ENCODE data around the gene MRPS2.

Gene MRPS2

DNA sequence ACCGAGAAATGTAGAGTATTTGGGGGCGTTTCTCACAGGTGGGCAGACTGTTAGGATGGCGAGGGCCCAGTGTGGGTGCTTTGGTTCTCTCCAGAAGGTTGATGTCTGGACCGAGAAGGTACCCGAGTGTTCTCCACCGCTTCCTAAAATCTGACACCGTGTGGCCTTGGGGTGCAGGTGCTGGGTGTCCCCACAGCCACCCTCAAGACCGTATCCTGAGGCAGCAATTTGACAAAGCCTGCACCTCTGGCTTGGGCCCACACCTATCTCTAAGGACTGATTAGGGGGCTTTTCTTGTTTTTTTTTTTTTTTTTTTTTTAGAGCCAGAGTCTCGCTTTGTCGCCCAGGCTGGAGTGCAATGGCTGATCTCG, 19.6 kb upstream of the MRPS2 start:
- no peak for DNase-seq (ENCODE audit: low read depth)

DNA sequence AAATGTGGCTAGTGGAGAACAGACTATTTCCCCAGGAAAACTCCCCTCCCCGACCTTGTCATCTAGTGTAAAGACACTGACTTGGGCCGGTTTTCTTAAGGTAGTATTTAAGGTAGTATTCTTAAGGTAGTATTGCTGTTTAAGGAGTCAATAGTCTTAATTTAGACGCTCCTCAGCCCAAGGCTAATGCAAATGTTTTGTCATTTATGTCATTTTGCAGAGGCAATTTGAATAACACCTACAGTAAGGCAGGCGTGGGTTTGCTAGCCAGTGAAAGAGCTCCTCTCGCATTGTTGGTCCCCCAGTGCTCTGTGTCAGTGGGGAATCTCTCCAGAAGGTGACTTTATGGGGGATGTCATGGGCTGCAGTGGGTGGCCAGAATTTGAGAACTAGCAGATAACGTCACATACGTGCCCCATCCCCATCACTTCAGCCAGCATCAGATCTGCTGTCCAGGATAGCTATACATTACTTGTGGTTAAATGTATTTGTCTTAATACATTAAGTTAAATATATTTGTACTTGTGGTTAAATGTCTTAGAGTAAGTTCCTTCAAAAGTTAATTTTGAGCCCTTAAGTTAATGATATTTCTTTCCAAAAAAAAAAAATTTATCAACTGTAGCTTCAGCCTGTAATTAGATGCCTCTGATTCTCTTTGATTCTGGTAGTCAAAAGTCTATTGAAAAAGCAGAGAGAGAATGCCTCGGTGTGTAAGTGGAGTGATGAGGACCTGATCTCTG, 18.3 kb upstream of the MRPS2 start:
- no peak for DNase-seq (ENCODE audit: low read depth)

DNA sequence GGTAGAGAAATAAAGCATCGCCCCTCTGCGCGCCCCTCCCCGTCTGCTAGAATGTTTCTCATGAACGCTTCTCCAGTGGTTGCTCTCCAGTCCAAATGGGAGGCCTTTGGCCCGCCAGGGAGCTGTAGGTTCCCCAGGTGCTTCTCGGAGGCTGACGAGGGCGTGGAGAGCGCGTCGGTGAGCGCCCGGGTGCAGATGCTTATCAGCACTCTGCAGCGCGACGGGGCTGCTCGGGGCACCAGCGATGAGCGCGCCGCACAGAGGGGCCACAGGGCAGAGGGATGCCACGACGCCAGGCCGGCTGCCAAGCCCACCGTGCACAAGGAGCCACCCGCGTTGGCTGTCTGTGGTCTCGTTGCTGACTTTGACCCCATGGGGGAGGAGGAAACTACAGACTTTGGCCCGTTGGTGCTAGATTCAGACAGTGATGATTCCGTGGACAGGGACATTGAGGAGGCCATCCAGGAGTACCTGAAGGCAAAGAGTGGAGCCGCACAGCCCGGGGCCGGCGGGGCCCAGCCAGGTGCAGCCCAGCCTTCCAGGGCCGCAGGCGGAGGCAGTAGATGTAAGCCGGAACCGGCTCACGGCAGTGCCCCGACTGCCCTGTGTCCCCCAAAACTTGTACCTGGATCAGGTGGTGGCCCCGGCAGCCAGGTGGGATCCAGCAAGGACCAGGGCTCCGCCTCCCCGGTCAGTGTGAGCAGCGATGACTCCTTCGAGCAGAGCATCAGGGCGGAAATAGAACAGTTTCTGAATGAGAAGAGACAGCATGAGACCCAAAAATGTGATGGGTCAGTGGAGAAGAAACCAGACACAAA, 15.8 kb upstream of the MRPS2 start:
- DNase-seq (ENCODE audit: low read depth), result no peak

DNA sequence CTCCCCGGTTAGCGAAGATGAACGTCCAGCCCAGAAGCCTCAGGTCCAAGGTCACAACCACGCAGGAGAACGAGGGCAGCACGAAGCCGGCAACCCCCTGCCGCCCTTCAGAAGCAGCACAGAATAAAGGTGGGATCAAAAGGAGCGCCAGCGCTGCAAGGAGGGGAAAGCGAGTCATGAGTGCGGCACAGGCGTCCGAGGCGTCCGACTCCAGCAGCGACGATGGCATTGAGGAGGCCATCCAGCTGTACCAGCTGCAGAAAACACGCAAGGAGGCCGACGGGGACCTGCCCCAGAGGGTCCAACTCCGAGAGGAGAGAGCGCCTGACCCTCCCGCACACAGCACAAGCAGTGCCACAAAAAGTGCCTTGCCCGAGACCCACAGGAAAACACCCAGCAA, 15.1 kb upstream of the MRPS2 start:
- DNase-seq (ENCODE audit: low read depth), result no peak

DNA sequence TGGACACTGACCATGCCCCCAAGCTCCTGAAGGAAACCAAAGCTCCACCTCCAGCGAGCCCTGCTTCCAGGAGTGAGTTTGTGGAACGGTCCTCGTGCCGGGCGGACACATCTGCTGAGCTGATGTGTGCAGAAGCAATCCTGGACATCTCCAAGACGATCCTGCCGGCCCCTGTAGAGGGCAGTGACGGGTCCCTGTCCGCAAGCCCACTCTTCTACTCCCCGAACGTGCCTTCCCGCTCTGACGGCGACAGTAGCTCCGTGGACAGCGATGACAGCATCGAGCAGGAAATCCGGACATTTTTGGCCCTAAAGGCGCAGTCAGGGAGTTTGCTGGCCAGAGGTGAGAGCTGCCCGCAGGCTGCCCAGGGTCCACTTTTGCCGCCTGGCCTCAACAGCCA, 14.7 kb upstream of the MRPS2 start:
- DNase-seq (ENCODE audit: low read depth), result no peak

DNA sequence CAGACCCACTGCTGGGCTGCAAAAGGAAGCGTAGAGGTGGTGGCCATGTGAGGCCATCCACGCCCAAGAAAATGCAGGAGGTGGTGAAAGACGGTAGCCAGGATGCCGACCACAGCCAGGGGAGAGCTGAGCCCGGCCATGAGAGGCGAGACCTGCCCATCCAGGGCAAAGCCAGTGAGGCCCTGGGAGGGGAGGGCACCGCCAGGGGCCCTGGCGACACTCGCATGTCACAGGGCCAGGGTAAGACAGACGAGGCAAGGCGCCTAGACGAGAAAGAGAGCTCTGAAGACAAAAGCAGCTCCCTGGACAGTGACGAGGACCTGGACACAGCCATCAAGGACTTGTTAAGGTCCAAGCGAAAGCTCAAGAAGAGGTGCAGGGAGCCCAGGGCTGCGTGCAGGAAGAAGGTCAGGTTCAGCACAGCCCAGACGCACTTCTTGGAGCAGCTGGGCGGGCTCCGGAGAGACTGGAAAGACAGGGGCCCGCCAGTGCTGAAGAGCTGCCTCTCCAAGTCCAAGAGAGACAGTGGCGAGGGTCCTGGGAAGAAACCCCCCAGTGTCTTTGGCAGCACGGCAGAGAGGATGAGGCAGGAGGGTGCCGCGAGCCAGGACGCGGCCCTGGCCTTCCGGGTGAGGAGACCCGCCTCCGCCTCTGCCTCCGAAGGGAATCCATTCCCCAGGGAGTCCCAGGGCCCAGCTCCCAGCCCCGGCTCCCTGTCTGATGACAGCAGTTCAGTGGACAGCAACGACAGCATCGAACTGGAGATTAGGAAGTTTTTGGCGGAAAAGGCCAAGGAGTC, 14.0 kb upstream of the MRPS2 start:
- no peak for DNase-seq (ENCODE audit: low read depth)

DNA sequence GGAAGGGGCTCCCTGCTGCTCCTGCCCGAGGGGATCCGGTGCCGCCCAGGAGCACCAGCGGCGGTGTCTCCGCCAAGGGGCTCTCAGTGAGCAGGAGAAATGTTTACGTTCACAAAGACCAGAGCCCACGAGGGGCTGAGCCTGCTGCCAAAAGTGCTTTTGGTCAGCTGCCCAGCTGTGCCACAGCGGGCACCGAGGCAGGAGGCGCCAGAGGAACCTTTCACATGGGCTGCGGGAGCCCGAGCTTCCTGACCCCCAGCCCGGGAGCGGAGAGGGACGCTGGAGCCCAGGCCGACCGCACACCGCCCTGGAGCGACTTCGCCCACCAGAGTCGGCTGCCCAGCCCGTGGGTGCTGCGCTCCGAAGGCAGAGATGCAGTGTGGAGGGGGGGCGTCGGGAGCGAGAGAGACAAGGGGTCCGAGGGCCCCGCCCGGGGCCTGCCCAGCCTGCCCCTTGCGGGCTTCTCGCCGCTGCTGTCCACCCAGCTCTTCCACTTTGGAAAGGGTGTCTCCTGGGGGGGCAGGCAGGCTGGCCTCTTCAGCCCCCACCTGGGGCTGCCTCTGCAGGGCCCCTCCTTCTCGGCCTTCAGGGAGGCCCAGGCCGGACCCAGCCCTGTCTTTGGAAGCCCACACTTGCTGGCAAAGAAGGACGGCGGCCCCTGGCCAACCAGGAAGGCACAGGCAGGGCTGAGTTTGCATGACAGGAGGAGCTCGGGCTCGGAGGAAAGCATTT, 13.0 kb upstream of the MRPS2 start:
- DNase-seq (ENCODE audit: low read depth), result no peak

DNA sequence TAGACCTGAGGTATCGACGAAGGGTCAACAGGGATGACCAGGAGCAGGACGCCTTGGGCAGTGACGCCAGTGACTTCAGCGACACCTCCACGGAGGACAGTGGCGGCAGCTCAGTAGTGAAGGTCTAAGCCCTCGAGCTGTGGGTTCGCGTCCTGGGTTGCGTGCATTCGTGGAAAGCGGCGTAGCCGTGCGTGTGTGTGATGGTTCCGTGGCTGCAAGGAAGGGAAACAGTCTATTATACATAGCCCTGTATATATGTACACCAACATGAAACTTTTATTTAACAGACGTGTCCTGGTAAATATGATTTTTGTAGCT, 12.5 kb upstream of the MRPS2 start:
- no peak for DNase-seq (ENCODE audit: low read depth)

DNA sequence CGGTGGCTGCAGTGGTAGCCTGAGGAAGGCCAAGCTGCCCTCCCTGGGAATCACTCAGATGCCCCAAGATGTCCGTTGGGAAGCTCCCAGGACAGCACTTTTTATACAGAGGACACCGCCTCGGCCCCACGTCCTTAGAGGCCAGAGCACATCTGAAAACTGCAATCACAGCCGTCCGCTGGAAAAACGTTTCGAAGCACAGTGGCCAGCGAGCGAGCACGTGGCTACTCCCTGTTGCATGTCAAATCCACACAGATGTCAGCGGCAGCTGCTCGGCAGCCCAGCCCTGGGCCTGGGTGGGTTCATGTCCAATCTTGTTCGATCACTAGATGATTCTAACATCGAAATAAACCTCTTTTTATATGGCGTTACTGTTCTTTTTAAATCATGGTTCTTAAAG, 12.0 kb upstream of the MRPS2 start:
- DNase-seq (ENCODE audit: low read depth), result no peak

DNA sequence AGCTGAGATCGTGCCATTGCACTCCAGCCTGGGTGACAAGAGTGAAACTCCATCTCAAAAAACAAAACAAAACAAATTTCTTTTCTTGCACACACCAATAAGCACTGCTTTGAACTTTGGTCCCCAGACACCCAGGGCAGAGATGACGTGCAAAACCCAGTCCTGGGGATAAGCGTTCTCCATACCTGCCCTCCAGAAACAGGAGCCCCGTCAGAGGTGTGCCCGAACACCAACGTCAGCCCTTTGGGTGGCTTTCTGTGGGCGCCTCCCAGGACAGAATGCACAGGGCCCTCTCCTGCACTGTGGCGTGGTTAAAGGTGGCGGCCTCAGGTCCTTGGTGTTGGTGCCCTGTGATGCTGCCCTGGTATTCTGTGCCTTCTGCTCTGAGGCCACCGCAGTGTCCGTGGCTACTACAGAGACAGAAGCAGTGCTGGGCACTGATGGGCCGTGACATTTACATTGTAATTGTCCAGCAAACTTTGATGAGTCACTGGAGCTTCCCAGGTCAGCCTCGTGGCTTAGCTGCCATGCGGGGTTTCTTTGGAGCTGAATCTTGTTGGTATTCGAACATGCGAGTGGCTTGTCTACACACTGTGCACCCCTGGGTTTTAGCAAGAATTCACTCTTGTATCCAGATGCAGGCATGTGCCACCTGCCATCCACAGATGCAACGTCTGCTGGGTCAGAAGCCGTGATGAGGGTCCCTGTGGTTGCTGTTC, 11.1 kb upstream of the MRPS2 start:
- DNase-seq (ENCODE audit: low read depth), result no peak

DNA sequence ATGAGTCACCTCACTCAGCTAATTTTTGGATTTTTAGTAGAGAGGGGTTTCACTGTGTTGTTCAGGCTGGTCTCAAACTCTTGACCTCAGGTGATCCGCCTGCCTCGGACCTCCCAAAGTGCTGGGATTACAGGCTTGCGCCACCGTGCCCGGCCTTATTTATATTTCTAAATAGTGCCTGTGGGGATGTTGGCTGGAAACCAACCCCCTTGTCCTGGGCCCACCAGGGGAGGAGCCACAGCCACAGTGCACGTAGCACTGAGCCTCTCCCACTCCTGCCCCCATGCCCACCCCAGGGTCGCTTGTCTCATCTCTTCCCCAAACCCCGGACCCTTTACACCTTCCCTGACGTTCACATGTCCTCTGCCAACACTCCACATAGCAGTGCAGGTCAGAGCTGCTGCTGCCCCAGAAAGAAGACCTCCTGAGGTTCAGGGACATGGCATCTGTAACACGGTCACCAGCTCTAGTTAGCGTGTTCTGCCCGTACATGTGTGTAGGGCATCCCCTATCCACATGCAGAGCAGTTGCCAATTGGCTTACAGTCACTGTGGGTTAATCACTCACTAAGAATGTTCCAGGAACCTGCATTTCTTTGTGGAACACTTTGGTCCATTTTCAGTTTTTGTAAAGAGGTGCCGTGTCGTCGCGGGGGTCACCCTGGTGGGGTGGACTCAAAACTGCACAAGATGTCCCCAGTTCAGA, 10.2 kb upstream of the MRPS2 start:
- DNase-seq (ENCODE audit: low read depth), result no peak

DNA sequence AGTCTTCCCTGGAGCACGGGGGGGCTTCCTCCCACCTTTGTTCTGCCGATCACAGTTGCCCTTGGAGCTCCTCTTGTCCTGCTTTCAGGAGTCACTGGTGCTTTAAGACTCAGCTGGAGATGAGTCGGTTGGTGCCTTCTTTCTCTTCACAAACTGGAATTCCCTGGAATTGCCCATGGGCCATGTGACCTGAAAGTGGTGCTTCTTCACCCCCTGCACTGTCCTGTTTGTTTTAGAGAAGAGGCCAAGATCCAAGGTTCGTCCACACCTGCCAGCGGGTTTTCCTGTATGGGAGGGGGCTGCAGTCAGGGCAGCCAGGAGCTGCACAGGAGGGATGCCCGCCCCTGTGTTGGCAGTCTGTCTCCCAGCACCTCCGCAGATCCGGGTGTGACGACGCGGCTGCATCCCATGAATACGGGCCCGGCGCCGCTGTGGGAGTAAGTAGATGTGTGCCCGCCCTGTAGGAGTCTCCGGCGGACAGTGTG, 9.5 kb upstream of the MRPS2 start:
- no peak for DNase-seq (ENCODE audit: low read depth)

DNA sequence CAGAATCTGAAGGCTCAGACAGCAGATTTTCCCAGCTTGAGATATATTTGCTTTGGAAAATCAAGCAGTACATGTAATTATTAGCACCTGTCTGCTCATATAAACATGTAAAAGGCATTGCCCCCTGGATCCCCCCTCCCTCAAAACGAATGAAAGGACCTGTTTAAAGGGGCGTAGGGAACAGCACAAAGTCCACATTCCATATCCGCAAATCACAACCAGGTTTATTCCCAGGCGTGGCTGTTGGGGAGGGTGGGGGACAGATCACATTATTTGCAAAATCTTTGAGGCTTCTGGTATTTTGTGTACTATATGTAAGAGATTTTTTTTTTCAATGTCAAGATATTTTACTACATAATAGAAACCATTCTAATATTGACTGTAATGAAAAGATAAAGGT, 8.7 kb upstream of the MRPS2 start:
- DNase-seq (ENCODE audit: low read depth), result no peak

DNA sequence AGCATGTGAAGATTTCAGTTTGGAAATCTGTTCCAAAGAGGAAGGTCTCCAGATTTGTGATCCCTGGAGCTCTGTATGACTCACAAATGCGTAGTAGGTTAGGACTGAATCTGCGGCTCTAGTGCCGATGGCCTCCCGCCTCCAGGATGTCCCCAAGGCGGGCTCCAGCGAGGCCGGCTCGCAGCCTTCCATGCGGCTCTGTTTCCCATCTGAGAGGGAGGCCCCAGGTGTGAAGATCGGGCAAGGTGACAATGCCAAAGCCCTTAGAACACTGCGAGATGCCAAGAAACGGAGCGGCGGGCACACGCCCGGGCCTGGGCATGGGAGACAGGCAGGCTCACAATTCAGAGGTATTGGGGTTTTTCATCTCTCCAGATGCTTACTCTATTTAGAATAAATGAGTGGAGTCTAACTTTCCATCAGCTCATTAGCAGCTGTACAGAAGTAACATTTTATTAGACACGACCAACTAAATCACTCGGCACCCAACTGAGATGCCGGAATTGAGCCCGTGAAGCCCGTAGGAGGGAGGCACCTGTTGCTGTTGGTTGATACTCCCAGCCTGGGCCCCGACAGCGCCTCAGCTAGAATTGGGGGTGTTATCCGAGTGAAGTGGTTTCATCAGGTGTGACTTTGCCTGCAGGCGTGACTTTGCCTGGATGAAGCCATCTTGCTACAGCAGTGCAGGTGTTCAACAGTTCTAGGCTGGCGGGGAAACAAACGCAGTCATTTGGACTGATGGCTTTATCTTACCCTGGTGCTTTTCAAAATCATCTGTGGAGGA, 7.4 kb upstream of the MRPS2 start:
- no peak for DNase-seq (ENCODE audit: low read depth)

DNA sequence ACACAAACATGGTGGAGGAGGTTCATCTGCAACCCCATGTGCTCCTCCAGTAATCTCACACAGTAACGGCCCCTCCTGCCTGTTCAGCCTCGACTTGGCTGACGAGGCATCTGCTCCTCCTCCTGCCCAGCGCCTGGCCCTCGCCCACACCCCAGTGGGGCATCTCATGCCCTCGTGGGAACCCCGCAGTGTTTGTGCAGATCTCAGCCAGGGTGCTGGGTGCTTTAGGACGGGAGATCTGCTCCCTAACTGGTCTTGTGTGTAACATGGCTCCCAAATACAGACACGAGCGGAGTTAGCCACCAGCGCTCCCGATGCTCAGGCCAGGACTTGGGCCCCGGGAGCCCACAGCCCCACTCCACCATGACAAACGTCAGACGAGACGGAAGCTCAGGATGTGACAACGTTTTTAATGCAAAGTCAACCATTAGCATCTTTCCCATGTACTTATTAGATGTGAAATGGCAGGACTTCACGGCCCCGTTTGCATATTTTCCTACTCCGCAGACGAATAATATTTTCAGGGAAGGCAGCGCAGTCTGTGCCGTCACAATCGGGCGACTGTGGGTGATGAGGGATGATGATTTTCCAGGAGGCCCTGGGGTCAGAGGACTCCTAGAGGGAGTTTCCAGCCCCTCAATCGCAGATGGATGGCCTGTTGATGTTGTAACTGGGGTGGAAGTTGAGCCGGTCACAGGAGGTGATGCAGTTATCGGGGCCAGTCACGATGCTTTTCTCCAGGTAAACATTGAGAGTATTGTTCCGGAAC, 5.5 kb upstream of the MRPS2 start:
- DNase-seq (ENCODE audit: low read depth), result no peak

DNA sequence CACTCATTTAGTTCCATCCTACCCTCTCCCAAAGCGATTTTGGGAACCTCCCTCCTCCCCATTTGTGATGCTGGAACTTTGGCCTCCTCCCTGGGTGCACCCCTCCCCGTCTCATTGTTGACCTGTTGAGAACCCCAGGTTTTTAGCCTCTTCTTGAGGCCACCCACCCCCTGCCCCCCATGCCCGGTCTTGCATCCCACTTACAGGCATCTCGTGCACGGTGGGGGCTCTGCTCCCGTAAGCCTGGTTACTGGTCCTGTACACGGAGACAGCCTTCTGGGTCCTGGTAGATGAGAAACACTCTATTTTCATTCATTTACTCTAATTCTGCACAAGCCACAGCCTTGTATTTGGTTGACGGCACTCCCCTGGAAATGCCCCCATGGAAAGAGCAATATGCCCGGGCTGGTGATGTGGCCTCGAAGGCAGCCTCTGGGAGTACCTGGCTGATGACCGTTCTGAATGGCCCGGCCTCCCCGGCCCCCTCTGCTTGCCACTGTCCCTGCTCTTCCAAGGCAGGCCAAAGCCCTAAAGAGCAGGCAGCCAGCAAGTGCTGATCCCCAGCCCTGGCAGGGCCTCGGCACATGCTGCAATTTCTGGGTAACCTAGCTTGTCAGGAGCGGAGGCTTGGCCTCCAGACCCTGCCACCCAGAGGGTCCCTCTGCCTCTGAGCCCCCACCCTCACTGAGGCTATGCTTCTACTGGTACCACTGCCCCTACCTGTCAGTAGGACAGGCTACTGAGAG, 1.9 kb upstream of the MRPS2 start:
- DNase-seq (ENCODE audit: low read depth), result no peak

DNA sequence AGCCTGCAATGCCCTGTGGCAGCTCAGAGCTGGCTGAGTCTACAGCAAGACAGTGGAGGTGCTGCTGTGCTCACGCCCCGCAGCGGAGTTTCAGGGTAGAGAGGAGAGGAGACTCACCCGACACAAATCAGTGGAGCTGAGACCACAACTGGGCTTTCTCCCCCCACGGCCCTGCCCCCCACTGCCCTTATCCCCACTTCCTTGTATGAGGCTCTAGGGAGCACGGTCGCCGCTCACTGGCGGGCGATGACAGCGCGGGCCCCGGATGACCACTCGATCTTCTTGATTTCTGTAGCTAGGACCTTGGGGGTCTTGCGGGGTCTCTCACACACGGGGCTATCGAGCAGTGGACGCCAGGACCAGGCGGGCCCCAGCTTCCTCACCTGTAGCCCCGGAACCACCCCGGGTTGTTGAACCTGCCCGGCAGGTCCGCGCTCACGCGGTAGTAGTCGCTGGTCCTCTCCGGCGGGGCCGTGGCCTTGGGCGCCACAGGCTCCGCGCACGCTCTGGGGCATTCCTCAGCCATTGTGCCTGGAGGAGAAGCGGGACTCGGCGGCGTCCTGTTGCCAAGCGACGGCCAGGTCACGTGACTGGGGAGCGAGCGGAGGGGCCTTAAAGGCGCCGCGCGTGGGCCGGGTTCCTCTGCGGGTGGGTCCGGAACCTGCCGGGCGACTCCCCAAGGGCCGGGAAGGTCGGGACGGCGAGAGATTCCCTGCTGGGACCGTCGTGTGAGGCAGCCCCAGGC, 984 bp upstream of the MRPS2 start:
- peak; percentile 41 for DNase-seq (ENCODE audit: low read depth)

DNA sequence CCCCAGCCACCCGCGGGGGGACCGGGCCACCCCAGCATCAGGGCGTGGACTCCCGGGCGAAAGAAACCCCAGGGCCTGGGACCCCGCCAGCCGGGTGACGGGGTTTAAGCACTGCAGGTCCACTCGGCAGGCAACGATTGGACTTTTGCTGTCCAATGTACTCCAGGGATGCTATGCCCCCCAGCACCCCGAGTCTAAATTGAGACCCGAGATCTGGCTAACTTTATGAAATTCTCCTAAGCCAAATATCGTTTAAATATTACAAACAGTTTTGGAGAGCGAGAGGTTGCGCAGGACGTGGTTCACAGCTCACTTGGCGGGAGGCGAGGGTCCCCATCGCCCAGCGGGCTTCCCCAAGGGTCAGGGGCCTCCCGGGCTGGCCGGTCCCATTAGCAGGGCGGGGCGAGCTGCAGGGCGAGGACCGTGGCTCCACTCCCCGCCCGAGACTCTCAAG, 384 bp upstream of the MRPS2 start:
- no peak for DNase-seq (ENCODE audit: low read depth)

All from non-pigmented ciliary epithelial cell (primary cell).